Muscle layer of duodenum (tissue), 2 donors: ENCODE data around the gene VIT.

ENCODE experiments used
- H3K27ac ChIP-seq: one replicate; pipeline ENCODE4 v1.7.0; 2013; ENCODE audit warnings: mild to moderate bottlenecking, low read length
- H3K27me3 ChIP-seq: one replicate; pipeline ENCODE4 v1.7.0; 2013; ENCODE audit warnings: low read depth, mild to moderate bottlenecking, control low read depth, low read length
- H3K36me3 ChIP-seq, 2 donors: one replicate each; pipeline ENCODE4 v1.7.0; 2013; ENCODE audit warnings: low read length in 2 of 2, control low read depth in 1 of 2, mild to moderate bottlenecking in 1 of 2; ENCODE audit not compliant: insufficient read depth in 2 of 2, control insufficient read depth in 1 of 2
- H3K4me1 ChIP-seq, 2 donors: one replicate each; pipeline ENCODE4 v1.7.0; 2013; ENCODE audit warnings: low read length in 2 of 2, mild to moderate bottlenecking in 2 of 2, control low read depth in 1 of 2, moderate library complexity in 1 of 2; ENCODE audit not compliant: insufficient read depth in 2 of 2, control insufficient read depth in 1 of 2
- H3K4me3 ChIP-seq, 2 donors: one replicate each; pipeline ENCODE4 v1.7.0; 2013; ENCODE audit warnings: low read length in 2 of 2, low read depth in 1 of 2, mild to moderate bottlenecking in 1 of 2
- H3K9me3 ChIP-seq, 2 donors: one replicate each; pipeline ENCODE4 v1.7.0; 2013; ENCODE audit warnings: low read length in 2 of 2, control low read depth in 1 of 2, mild to moderate bottlenecking in 1 of 2; ENCODE audit not compliant: control insufficient read depth in 1 of 2
- donor health status: healthy.

The VIT gene, protein sequence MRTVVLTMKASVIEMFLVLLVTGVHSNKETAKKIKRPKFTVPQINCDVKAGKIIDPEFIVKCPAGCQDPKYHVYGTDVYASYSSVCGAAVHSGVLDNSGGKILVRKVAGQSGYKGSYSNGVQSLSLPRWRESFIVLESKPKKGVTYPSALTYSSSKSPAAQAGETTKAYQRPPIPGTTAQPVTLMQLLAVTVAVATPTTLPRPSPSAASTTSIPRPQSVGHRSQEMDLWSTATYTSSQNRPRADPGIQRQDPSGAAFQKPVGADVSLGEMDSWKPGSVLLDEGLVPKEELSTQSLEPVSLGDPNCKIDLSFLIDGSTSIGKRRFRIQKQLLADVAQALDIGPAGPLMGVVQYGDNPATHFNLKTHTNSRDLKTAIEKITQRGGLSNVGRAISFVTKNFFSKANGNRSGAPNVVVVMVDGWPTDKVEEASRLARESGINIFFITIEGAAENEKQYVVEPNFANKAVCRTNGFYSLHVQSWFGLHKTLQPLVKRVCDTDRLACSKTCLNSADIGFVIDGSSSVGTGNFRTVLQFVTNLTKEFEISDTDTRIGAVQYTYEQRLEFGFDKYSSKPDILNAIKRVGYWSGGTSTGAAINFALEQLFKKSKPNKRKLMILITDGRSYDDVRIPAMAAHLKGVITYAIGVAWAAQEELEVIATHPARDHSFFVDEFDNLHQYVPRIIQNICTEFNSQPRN

GRCh38 chr2:36696533-36696932 is at the start of gene VIT:
Gene VIT (plus strand): TSS chr2:36696707. CDS start chr2:36716371, 19,664 bp downstream.
- Histone ChIP-seq H3K27me3 (no peaks in the 10 kb centered on the region), H3K4me3 (no peak within 1 kb of the TSS), H3K27ac (no peak within 1 kb of the TSS)

DNA sequence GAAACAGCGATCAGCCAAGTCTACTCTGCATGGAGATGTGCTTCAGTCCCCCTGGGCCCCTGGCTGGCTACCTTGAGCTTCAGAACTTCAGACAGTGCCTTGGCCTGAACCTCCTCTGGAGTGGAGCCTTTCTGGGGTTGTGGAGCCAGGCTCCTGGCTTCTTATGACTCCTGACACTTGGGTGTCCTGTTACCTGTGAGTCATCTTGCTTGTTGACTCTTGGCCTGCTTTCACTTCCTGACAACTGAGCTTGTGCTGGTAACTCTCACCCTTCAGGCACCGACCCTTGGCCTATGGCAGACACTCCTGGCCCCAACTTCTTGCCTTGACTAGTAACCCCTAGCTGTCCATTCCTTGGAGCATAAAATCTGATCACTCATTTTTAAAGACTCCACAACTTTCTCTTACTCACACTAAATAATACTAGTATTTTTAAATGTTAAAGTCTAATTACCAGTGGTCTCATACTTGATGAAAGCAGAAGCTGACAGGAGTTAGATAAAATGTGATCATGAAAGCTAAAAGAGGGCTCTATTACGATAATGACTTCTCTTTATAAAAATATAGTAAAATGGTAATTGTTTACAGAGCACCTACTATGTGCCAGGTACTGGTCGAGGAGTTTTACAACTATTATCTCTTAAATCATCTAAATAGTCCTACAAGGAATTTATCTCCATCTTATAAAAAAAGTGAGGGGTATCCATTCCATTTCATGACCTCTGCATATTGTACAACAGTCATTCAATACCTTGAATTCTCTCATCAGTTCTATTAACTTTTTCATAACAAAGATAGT is 46.3 kb upstream of the VIT start:
- H3K36me3 ChIP-seq = no peaks in the 10 kb centered on the region
- no peak overlapping the region for H3K4me3 ChIP-seq
- H3K27me3 ChIP-seq = no peaks in the 10 kb centered on the region
- no peak overlapping the region for H3K27ac ChIP-seq
- H3K9me3 ChIP-seq = peaks cover 0 to 3% of the 10 kb centered on the region in 2 donors
- H3K4me1 ChIP-seq = no peaks in the 10 kb centered on the region

More at GRCh38 chr2:36696533-36696932, at the start of gene VIT:
- no peaks in the 10 kb centered on the region for H3K4me1 ChIP-seq
- no peaks in the 10 kb centered on the region for H3K36me3 ChIP-seq
- H3K9me3 ChIP-seq = no peaks in the 10 kb centered on the region

DNA sequence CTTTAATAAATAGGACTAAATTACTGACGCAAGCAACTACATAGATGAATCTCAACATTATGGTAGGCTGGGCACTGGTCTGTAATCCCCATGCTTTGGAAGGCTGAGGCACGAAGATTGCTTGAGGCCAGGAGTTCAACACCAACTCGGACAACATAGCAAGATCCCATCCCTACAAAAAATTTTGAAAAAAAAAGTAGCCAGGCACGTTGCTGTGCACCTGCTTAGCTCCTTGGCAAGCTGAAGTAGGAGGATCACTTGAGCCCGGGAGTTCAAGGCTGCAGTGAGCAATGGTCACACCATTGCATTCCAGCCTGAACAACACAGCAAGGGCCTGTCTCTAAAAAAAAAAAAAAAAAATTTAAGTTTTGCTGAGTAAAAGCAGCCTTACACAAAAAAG is 43.4 kb upstream of the VIT start:
- Histone ChIP-seq H3K27ac (no peak overlapping the region), H3K4me3 (no peak overlapping the region)

GRCh38 chr2:36653967-36654694 is 42.4 kb upstream of the VIT start:
- H3K4me3 ChIP-seq = no peak overlapping the region
- H3K9me3 ChIP-seq = no peaks in the 10 kb centered on the region
- H3K36me3 ChIP-seq = no peaks in the 10 kb centered on the region
- no peak overlapping the region for H3K27ac ChIP-seq
- H3K27me3 ChIP-seq = no peaks in the 10 kb centered on the region
- H3K4me1 ChIP-seq = no peaks in the 10 kb centered on the region

More for the DNA sequence above, 43.4 kb upstream of the VIT start:
- Histone ChIP-seq H3K36me3 (no peaks in the 10 kb centered on the region), H3K27me3 (no peaks in the 10 kb centered on the region), H3K4me1 (no peaks in the 10 kb centered on the region), H3K9me3 (no peaks in the 10 kb centered on the region)

GRCh38 chr2:36655453-36655852 is 41.1 kb upstream of the VIT start:
- no peak overlapping the region for H3K27ac ChIP-seq
- H3K4me1 ChIP-seq = no peaks in the 10 kb centered on the region
- H3K9me3 ChIP-seq = no peaks in the 10 kb centered on the region
- H3K4me3 ChIP-seq = no peak overlapping the region
- H3K27me3 ChIP-seq = no peaks in the 10 kb centered on the region
- no peaks in the 10 kb centered on the region for H3K36me3 ChIP-seq

GRCh38 chr2:36657703-36658102 is 38.8 kb upstream of the VIT start:
- Histone ChIP-seq H3K4me1 (no peaks in the 10 kb centered on the region), H3K27me3 (no peaks in the 10 kb centered on the region), H3K36me3 (no peaks in the 10 kb centered on the region), H3K4me3 (no peak overlapping the region), H3K9me3 (no peaks in the 10 kb centered on the region), H3K27ac (no peak overlapping the region)

DNA sequence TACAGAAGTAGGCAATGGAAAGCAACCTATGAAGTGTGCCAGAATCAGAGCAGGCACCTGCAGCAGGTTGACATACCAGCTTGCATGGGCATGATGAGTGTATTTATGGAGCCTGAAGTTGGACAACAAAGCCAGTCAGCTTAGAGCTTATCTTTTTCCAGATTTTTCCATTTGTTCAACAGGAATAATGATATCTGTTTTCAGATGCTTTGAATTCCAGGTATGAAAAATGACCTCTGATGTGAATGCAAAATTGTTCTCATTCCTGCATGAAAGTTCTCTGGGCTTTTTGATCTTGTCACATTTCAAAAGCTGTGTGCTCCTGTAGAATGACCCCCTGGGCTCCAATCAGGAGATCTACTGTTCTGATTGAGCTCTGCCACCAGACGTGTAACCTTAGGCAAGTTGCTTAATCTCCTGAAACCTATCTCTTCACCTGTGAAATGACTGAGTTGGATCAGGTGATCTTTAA is 38.2 kb upstream of the VIT start:
- Histone ChIP-seq H3K36me3 (no peaks in the 10 kb centered on the region), H3K4me1 (no peaks in the 10 kb centered on the region), H3K9me3 (no peaks in the 10 kb centered on the region), H3K27me3 (no peaks in the 10 kb centered on the region), H3K4me3 (no peak overlapping the region), H3K27ac (no peak overlapping the region)

DNA sequence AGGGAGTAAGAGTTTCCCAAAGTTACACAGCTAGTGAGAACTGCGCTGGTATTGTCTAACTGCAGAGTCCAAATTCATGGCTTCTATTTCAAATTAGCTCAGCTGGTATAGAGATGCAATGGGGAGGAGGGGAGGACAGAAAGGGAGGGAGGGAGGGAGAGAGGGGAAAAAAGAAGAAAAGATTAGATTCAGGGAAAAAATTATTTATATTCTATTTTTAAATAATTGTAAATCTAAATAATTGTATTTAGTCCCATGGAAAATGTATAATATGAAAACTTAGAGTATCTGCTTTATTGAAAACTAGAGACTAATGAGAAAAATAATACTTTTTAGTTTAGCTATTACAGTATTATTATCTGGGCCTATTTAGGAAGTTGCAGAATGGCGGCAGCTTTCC is 37.3 kb upstream of the VIT start:
- Histone ChIP-seq H3K9me3 (no peaks in the 10 kb centered on the region), H3K4me3 (no peak overlapping the region), H3K27me3 (no peaks in the 10 kb centered on the region), H3K36me3 (no peaks in the 10 kb centered on the region), H3K27ac (no peak overlapping the region), H3K4me1 (peaks cover 0 to 6% of the 10 kb centered on the region in 2 donors)

GRCh38 chr2:36659872-36660312 is 36.6 kb upstream of the VIT start:
- Histone ChIP-seq H3K27ac (no peak overlapping the region), H3K27me3 (no peaks in the 10 kb centered on the region), H3K4me3 (no peak overlapping the region), H3K36me3 (no peaks in the 10 kb centered on the region), H3K9me3 (no peaks in the 10 kb centered on the region), H3K4me1 (peaks cover 0 to 10% of the 10 kb centered on the region in 2 donors)

- no peak overlapping the region for H3K4me3 ChIP-seq
- H3K9me3 ChIP-seq = no peaks in the 10 kb centered on the region
- H3K36me3 ChIP-seq = no peaks in the 10 kb centered on the region
- no peaks in the 10 kb centered on the region for H3K27me3 ChIP-seq
- H3K4me1 ChIP-seq = peaks cover 0 to 10% of the 10 kb centered on the region in 2 donors
- no peak overlapping the region for H3K27ac ChIP-seq
Measured at GRCh38 chr2:36662638-36663037, 33.9 kb upstream of the VIT start.
